ENCODE measurements around the gene ZMYM4.
"Not testable (repeated sequence)": the region's sequence is repeated elsewhere in the genome, so short reads cannot be mapped to it uniquely, and the experiment has no call there.

ZMYM4 gene

GRCh38 chr1:35461966-35462651 is 193.6 kb downstream of the ZMYM4 start:
- DNase-seq: no peak

GRCh38 chr1:35463232-35463631 is 194.7 kb downstream of the ZMYM4 start:
- no peak for DNase-seq

DNA sequence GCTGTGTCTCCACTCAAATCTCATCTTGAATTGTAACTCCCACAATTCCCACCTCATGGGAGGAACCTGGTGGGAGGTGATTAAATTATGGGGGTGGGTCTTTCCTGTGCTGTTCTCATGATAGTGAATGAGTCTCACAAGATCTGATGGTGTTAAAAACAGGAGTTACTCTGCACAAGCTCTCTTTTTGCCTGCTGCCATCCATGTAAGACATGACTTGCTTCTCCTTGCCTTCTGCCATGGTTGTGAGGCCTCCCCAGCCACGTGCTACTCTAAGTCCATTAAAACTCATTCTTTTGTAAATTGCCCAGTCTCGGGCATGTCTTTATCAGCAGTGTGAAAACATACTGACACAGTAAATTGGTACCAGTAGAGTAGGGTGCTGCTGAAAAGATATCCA is 195.2 kb downstream of the ZMYM4 start:
- not testable (repeated sequence) for DNase-seq

- DNase-seq: no peak
These were observed 197.6 kb downstream of the ZMYM4 start for GRCh38 chr1:35466120-35466519.

DNA sequence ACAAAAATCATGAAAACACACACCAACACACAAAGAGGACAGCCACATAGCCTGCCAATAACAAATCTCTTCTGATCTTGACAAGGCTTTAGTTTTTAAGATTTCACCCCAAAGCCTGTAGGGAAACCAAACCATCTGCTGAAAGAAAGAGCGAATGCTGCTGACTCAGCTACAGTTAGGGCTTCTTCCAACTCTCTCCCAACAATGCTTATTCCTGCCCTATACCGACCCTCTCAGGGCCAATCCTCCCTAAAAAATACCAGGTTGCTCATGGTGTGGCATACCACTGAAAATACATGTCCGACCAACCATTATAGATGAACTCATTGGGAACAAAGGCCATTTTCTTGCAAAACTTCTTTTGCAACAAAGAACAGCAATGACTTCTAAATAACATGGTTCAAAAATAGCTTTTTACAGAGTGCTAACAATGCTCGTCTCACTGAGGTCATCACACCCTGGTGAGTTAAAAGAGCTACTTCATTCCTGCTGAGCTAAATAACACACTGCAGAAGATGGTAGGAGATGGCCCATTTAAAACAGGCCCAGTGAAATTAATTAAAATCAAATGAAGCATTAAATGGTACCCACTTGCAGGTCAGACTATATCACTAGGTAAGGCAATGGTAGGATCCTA is 202.6 kb downstream of the ZMYM4 start:
- peak; percentile 28 for DNase-seq
